ENCODE measurements around the gene ADAMTS9.

- TF ChIP-seq RAD21 (conservative IDR thresholded peaks at IDR 0.05 in 1 of 2, IDR thresholded peaks at IDR 0.05 in 1 of 2), result no peak
- TF ChIP-seq SMC3 (IDR thresholded peaks at IDR 0.05), result no peak
- TF ChIP-seq CTCF (IDR thresholded peaks at IDR 0.05), result no peak
- TF ChIP-seq MAX (IDR thresholded peaks at IDR 0.05), result no peak
- TF ChIP-seq CEBPB (IDR thresholded peaks at IDR 0.05), result no peak
Measured at GRCh38 chr3:64608741-64609140, 79.1 kb downstream of the ADAMTS9 start.
